Ishikawa (cell line): ENCODE results near the gene C1orf21.

Source experiments
- CEBPB ChIP-seq: IDR thresholded peaks from 2 replicates; pipeline ENCODE4 v1.6.1; 2012
- CREB1 ChIP-seq: IDR thresholded peaks from 2 replicates; pipeline ENCODE4 v1.6.1; 2012; ENCODE audit warnings: low read depth
- EGR1 ChIP-seq: IDR thresholded peaks from 2 replicates; pipeline ENCODE4 v1.6.1; 2012
- EP300 ChIP-seq: IDR thresholded peaks from 2 replicates; pipeline ENCODE4 v1.6.1; 2012; ENCODE audit warnings: borderline replicate concordance
- FOXM1 ChIP-seq: IDR thresholded peaks from 2 replicates; pipeline ENCODE4 v1.6.1; 2012; ENCODE audit warnings: low read depth, borderline replicate concordance
- MAX ChIP-seq: IDR thresholded peaks from 2 replicates; pipeline ENCODE4 v1.6.1; 2012
- NFIC ChIP-seq: IDR thresholded peaks from 2 replicates; pipeline ENCODE4 v1.6.1; 2012
- RAD21 ChIP-seq: IDR thresholded peaks from 2 replicates; pipeline ENCODE4 v1.6.1; 2012; ENCODE audit warnings: low read depth
- REST ChIP-seq: IDR thresholded peaks from 2 replicates; pipeline ENCODE4 v1.6.1; 2012; ENCODE audit warnings: low read depth, mild to moderate bottlenecking
- TAF1 ChIP-seq: IDR thresholded peaks from 2 replicates; pipeline ENCODE4 v1.6.1; 2012; ENCODE audit warnings: low read depth, mild to moderate bottlenecking
- TCF12 ChIP-seq: IDR thresholded peaks from 2 replicates; pipeline ENCODE4 v1.6.1; 2012; ENCODE audit warnings: low read depth
- TEAD4 ChIP-seq: IDR thresholded peaks from 2 replicates; pipeline ENCODE4 v1.6.1; 2012
- USF1 ChIP-seq: IDR thresholded peaks from 2 replicates; pipeline ENCODE4 v1.6.1; 2012
- YY1 ChIP-seq: IDR thresholded peaks from 2 replicates; pipeline ENCODE4 v1.6.1; 2012; ENCODE audit warnings: low read depth
- ZBTB7A ChIP-seq: IDR thresholded peaks from 2 replicates; pipeline ENCODE4 v1.6.1; 2012; ENCODE audit warnings: low read depth

C1orf21 gene

GRCh38 chr1:184595596-184595995 lies 208.8 kb downstream of the C1orf21 start:
- TF ChIP-seq FOXM1: no peak
- TF ChIP-seq TCF12: no peak
- no peak for TF ChIP-seq CREB1
- no peak for TF ChIP-seq EP300
- no peak for TF ChIP-seq TAF1
- no peak for TF ChIP-seq ZBTB7A
- TF ChIP-seq CEBPB: no peak
- no peak for TF ChIP-seq REST
- no peak for TF ChIP-seq RAD21
- TF ChIP-seq YY1: no peak
- TF ChIP-seq TEAD4: no peak
- TF ChIP-seq MAX: no peak
- no peak for TF ChIP-seq USF1
- TF ChIP-seq EGR1: no peak
- no peak for TF ChIP-seq NFIC

GRCh38 chr1:184596950-184597645 lies 210.3 kb downstream of the C1orf21 start:
- TF ChIP-seq EGR1: no peak
- no peak for TF ChIP-seq TEAD4
- no peak for TF ChIP-seq TCF12
- TF ChIP-seq REST: no peak
- no peak for TF ChIP-seq USF1
- no peak for TF ChIP-seq ZBTB7A
- TF ChIP-seq EP300: no peak
- no peak for TF ChIP-seq YY1
- no peak for TF ChIP-seq CREB1
- TF ChIP-seq NFIC: no peak
- no peak for TF ChIP-seq FOXM1
- TF ChIP-seq TAF1: no peak
- no peak for TF ChIP-seq CEBPB
- no peak for TF ChIP-seq RAD21
- TF ChIP-seq MAX: no peak

GRCh38 chr1:184597650-184598357 lies 211.0 kb downstream of the C1orf21 start:
- TF ChIP-seq EP300: no peak

- TF ChIP-seq YY1 (no peak), CEBPB (no peak), TCF12 (no peak), EGR1 (no peak), EP300 (no peak), ZBTB7A (no peak), FOXM1 (no peak), TAF1 (no peak), REST (no peak), RAD21 (no peak)
Measured at GRCh38 chr1:184598403-184599193, 211.8 kb downstream of the C1orf21 start.
